HepG2 (cell line): ENCODE data around the gene TRPC4AP. TPM values are rescaled to one million over a fixed set of nuclear protein-coding genes. Genes with fewer than 3 reads are reported as not detected.

Experiments used
- FOXP1 ChIP-seq, 2 experiments: fragments of 450-650 bp in 1 of 2; IDR thresholded peaks; 2 replicates each; pipeline ENCODE4 v1.6.1; 2017 to 2018; ENCODE audit warnings: antibody characterized with exemption in 1 of 2
- JDP2 ChIP-seq: sonication (generic); formaldehyde crosslinking; IDR thresholded peaks from 2 replicates; pipeline ENCODE4 v1.8.1; 2022; ENCODE audit warnings: missing genetic modification reagents, borderline replicate concordance
- NCOR1 ChIP-seq: fragments of 200-600 bp; sonication (generic); IDR thresholded peaks from 2 replicates; pipeline ENCODE4 v1.7.0; 2017; ENCODE audit warnings: antibody characterized with exemption, low read length, borderline replicate concordance
- POLR2G ChIP-seq: fragments of 200-400 bp; formaldehyde crosslinking; IDR thresholded peaks from 2 replicates; pipeline ENCODE4 v1.6.1; 2018; ENCODE audit warnings: mild to moderate bottlenecking, low read depth, low read length, moderate library complexity
- SIN3A ChIP-seq: IDR thresholded peaks from 2 replicates; pipeline ENCODE4 v1.6.1; 2011; ENCODE audit warnings: low read depth, mild to moderate bottlenecking, control low read depth, low read length, borderline replicate concordance
- STAG1 ChIP-seq: sonication (generic); formaldehyde crosslinking; IDR thresholded peaks from 2 replicates; pipeline ENCODE4 v1.4.0; 2020; ENCODE audit warnings: missing genetic modification reagents
- YY1 ChIP-seq: IDR thresholded peaks from 2 replicates; pipeline ENCODE4 v1.6.1; 2011; ENCODE audit warnings: low read length, low read depth, moderate library complexity, mild to moderate bottlenecking; ENCODE audit not compliant: insufficient read depth, insufficient replicate concordance
- ZNF296 ChIP-seq: sonication (generic); formaldehyde crosslinking; conservative IDR thresholded peaks from 2 replicates; pipeline ENCODE4 v1.5.0; 2020; ENCODE audit warnings: mild to moderate bottlenecking, missing genetic modification reagents
- ZNF431 ChIP-seq: sonication (generic); formaldehyde crosslinking; IDR thresholded peaks from 2 replicates; pipeline ENCODE4 v1.9.0; 2022; ENCODE audit warnings: missing genetic modification reagents, low read depth, mild to moderate bottlenecking, borderline replicate concordance
- ZNF589 ChIP-seq: sonication (generic); formaldehyde crosslinking; conservative IDR thresholded peaks from 2 replicates; pipeline ENCODE4 v1.8.0; 2022; ENCODE audit warnings: mild to moderate bottlenecking, moderate library complexity, missing genetic modification reagents
- ZNF776 ChIP-seq: sonication (generic); formaldehyde crosslinking; IDR thresholded peaks from 2 replicates; pipeline ENCODE4 v1.4.0; 2020; ENCODE audit warnings: mild to moderate bottlenecking, missing genetic modification reagents
- polyA plus RNA-seq, 8 experiments: library from polyadenylated mRNA; depleted of rRNA in 3 of 8; stranded (reverse) in 7 of 8; unstranded in 1 of 8; fragments of >200 nt; fragmentation: Illumina TruSeq in 4 of 8; extraction: Trizol in 4 of 8; gene quantifications; 2 replicates each; pipeline versions ENCODE4 v1.2.1 to v1.2.3, GENCODE V29; 2011 to 2016; ENCODE audit warnings: low read depth in 4 of 8, missing spikeins in 1 of 8, mixed read lengths in 1 of 8; ENCODE audit not compliant: insufficient read depth in 1 of 8
- total RNA-seq, 5 experiments: library from RNA; depleted of rRNA; stranded (reverse); fragments of >200 nt; fragmentation: Illumina TruSeq; extraction: Trizol; gene quantifications; 2 replicates each; pipeline ENCODE4 v1.2.3, GENCODE V29; 2016; ENCODE audit warnings: low read depth in 1 of 5
- TF ChIP-seq, protein P1 (sequence below): sonication (generic); formaldehyde crosslinking; IDR thresholded peaks from 2 replicates; pipeline ENCODE4 v1.4.0; 2020; ENCODE audit warnings: missing genetic modification reagents
- TF ChIP-seq, protein P2 (sequence below): sonication (generic); formaldehyde crosslinking; IDR thresholded peaks from 2 replicates; pipeline ENCODE4 v1.9.0; 2021; ENCODE audit warnings: missing genetic modification reagents, mild to moderate bottlenecking, borderline replicate concordance

TRPC4AP gene
- total and polyA plus RNA-seq, 2 of the 13 experiments (the other 11 are each of a cell fraction or from before 2014, with no cell fraction given) = 136 to 137 TPM

DNA sequence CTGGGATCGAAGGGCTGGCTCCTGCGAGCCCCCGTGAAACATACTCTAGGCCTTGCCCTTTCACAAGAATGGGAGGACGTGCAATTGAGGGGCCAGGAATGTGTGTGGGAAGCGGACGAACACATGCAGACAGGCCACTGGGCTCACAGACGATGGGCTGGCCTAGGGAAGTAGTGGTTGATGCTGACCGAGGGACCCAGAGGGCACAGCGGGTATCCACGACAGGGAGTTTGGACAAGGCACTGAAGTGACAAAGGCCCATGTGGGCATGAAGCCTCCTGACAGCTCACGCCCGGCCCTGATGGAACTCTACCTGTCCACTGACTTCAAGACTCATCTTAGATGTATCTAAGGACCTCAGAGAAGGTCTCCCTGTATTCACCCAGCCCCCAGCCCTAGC is 84.7 kb downstream of the TRPC4AP start (continued):
- no peak for TF ChIP-seq SIN3A
- TF ChIP-seq, protein P1, sequence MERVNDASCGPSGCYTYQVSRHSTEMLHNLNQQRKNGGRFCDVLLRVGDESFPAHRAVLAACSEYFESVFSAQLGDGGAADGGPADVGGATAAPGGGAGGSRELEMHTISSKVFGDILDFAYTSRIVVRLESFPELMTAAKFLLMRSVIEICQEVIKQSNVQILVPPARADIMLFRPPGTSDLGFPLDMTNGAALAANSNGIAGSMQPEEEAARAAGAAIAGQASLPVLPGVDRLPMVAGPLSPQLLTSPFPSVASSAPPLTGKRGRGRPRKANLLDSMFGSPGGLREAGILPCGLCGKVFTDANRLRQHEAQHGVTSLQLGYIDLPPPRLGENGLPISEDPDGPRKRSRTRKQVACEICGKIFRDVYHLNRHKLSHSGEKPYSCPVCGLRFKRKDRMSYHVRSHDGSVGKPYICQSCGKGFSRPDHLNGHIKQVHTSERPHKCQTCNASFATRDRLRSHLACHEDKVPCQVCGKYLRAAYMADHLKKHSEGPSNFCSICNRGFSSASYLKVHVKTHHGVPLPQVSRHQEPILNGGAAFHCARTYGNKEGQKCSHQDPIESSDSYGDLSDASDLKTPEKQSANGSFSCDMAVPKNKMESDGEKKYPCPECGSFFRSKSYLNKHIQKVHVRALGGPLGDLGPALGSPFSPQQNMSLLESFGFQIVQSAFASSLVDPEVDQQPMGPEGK (CRISPR knock-in tag) = no peak
- TF ChIP-seq YY1 = no peak
- TF ChIP-seq, protein P2, sequence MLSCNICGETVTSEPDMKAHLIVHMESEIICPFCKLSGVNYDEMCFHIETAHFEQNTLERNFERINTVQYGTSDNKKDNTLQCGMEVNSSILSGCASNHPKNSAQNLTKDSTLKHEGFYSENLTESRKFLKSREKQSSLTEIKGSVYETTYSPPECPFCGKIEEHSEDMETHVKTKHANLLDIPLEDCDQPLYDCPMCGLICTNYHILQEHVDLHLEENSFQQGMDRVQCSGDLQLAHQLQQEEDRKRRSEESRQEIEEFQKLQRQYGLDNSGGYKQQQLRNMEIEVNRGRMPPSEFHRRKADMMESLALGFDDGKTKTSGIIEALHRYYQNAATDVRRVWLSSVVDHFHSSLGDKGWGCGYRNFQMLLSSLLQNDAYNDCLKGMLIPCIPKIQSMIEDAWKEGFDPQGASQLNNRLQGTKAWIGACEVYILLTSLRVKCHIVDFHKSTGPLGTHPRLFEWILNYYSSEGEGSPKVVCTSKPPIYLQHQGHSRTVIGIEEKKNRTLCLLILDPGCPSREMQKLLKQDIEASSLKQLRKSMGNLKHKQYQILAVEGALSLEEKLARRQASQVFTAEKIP (CRISPR knock-in tag) = no peak
- no peak for TF ChIP-seq ZNF296 (CRISPR knock-in tag)
- TF ChIP-seq STAG1 (CRISPR knock-in tag) = no peak
- 0 out of 2 replicates have a peak, but pooled peaks have one; percentile 20 for TF ChIP-seq ZNF589 (CRISPR knock-in tag)
- TF ChIP-seq ZNF431 (CRISPR knock-in tag) = no peak
- 0 out of 2 replicates have a peak, but pooled peaks have one; percentile 29 for TF ChIP-seq ZNF776 (CRISPR knock-in tag)
- TF ChIP-seq FOXP1 (IDR thresholded peaks at IDR 0.05) = no peak
- TF ChIP-seq FOXP1 (CRISPR knock-in tag; IDR thresholded peaks at IDR 0.05) = no peak
- TF ChIP-seq NCOR1 = no peak
- TF ChIP-seq JDP2 (CRISPR knock-in tag) = no peak
- 0 out of 2 replicates have a peak, but pooled peaks have one; percentile 28 for TF ChIP-seq POLR2G
- TF ChIP-seq, all 625 proteins: peak for 4
